IPS-NIHi7 (cell line): ENCODE data around the gene ATF3.

Experiments used
- DNase-seq: peaks from one replicate; pipeline ENCODE4 v3.0.0; 2012; ENCODE audit warnings: mixed read lengths; ENCODE audit errors: extremely low spot score

ATF3 gene

GRCh38 chr1:212607913-212608391 is 609 bp upstream of the ATF3 start:
- no peak for DNase-seq

GRCh38 chr1:212608959-212609700 is 569 bp downstream of the ATF3 start:
- DNase-seq = peak; percentile 70

- no peak for DNase-seq
These were observed 1.4 kb downstream of the ATF3 start for GRCh38 chr1:212609701-212610574.

GRCh38 chr1:212610575-212610967 is 2.0 kb downstream of the ATF3 start:
- no peak for DNase-seq

- DNase-seq = no peak
These were observed 2.7 kb downstream of the ATF3 start for GRCh38 chr1:212611000-212611948.

- no peak for DNase-seq
These were observed 3.7 kb downstream of the ATF3 start for GRCh38 chr1:212612041-212612961.

GRCh38 chr1:212613440-212614335 is 5.1 kb downstream of the ATF3 start:
- DNase-seq = no peak

GRCh38 chr1:212614453-212615200 is 6.1 kb downstream of the ATF3 start:
- no peak for DNase-seq

GRCh38 chr1:212615201-212615470 is 6.6 kb downstream of the ATF3 start:
- DNase-seq = no peak

GRCh38 chr1:212618466-212619210 is 10.1 kb downstream of the ATF3 start:
- DNase-seq = no peak

GRCh38 chr1:212620293-212620692 is 11.7 kb downstream of the ATF3 start:
- no peak for DNase-seq

- DNase-seq = no peak
These were observed 12.7 kb downstream of the ATF3 start for GRCh38 chr1:212621043-212621948.

- DNase-seq = no peak
These were observed 13.4 kb downstream of the ATF3 start for GRCh38 chr1:212621949-212622305.

GRCh38 chr1:212622467-212622866 is 13.9 kb downstream of the ATF3 start:
- DNase-seq = no peak

- DNase-seq = no peak
These were observed 14.3 kb downstream of the ATF3 start for GRCh38 chr1:212622906-212623305.

- no peak for DNase-seq
These were observed 15.0 kb downstream of the ATF3 start for GRCh38 chr1:212623603-212624002.

- no peak for DNase-seq
These were observed 16.5 kb downstream of the ATF3 start for GRCh38 chr1:212624976-212625501.
